GM10248 (cell line): ENCODE results near the gene CFAP61.
A peak's percentile ranks its signal among the peaks of the same experiment; 100 is the strongest.

Source experiments
- CTCF ChIA-PET: fragments of 300-600 bp; sonication (Branson Sonifier 250); formaldehyde crosslinking; extraction: SDS; loops from one replicate; lab custom pipeline; 2021; ENCODE audit warnings: antibody characterized with exemption; lab: Yijun Ruan, JAX
- POLR2A ChIA-PET: fragments of 350-650 bp; sonication (Branson Sonifier 250); formaldehyde crosslinking; extraction: SDS; loops from one replicate; lab custom pipeline; 2020; ENCODE audit warnings: antibody characterized with exemption; lab: Yijun Ruan, JAX
- DNase-seq: peaks from one replicate; pipeline ENCODE4 v3.0.0; 2012; ENCODE audit errors: extremely low spot score
- CTCF ChIP-seq: IDR thresholded peaks from 2 replicates; pipeline ENCODE4 v1.5.1; 2012; ENCODE audit warnings: mild to moderate bottlenecking, low read depth; ENCODE audit errors: extremely low read depth, missing control alignments, control extremely low read depth

Gene CFAP61

GRCh38 chr20:20360464-20360863 is 308.1 kb downstream of the CFAP61 start:
- peak; percentile 61 for TF ChIP-seq CTCF
- ChIA-PET CTCF (interaction anchor here (1.0 to 1.9 kb wide), 5 partner anchors 10 to 206 kb away, joined by 3 to 5 read pairs (median 4); no protein-coding TSS in a partner anchor), POLR2A (no interaction called here)
- peak; percentile 60 for DNase-seq

GRCh38 chr20:20362774-20363433 is 310.6 kb downstream of the CFAP61 start:
- TF ChIP-seq CTCF, result no peak
- no peak for DNase-seq
- POLR2A ChIA-PET, result no interaction called here
- CTCF ChIA-PET, result no interaction called here

GRCh38 chr20:20363434-20363798 is 311.1 kb downstream of the CFAP61 start:
- POLR2A ChIA-PET, result no interaction called here
- no peak for TF ChIP-seq CTCF
- CTCF ChIA-PET, result no interaction called here
- DNase-seq, result no peak

- ChIA-PET CTCF (no interaction called here), POLR2A (no interaction called here)
- DNase-seq, result no peak
- TF ChIP-seq CTCF, result peak; percentile 9
Observed at GRCh38 chr20:20363799-20364592, 311.7 kb downstream of the CFAP61 start.

GRCh38 chr20:20364593-20365479 is 312.5 kb downstream of the CFAP61 start:
- CTCF ChIA-PET, result no interaction called here

More at GRCh38 chr20:20364593-20365479, 312.5 kb downstream of the CFAP61 start:
- no peak for DNase-seq
- POLR2A ChIA-PET, result no interaction called here
- TF ChIP-seq CTCF, result no peak
